Trophoblast cell (in vitro differentiated cells and primary cell): ENCODE results near the gene UVRAG.
A peak's percentile ranks its signal among the peaks of the same experiment; 100 is the strongest.

Experiments
- DNase-seq, 2 donors: peaks; one replicate each; pipeline ENCODE4 v3.0.0-alpha.2; 2016
- H2AFZ ChIP-seq: 2 replicates; pipeline ENCODE4 v1.6.1; 2013; ENCODE audit warnings: low read length, moderate library complexity, mild to moderate bottlenecking; ENCODE audit not compliant: insufficient read depth, poor library complexity
- H2AK5ac ChIP-seq: 2 replicates; pipeline ENCODE4 v1.6.1; 2013; ENCODE audit warnings: mild to moderate bottlenecking, low read length
- H2BK120ac ChIP-seq: 2 replicates; pipeline ENCODE4 v1.6.1; 2013; ENCODE audit warnings: low read length, mild to moderate bottlenecking, moderate library complexity; ENCODE audit not compliant: insufficient read depth, poor library complexity
- H2BK12ac ChIP-seq: 2 replicates; pipeline ENCODE4 v1.6.1; 2013; ENCODE audit warnings: mild to moderate bottlenecking, low read length, moderate library complexity
- H2BK5ac ChIP-seq: 2 replicates; pipeline ENCODE4 v1.6.1; 2013; ENCODE audit warnings: low read length, low read depth, moderate library complexity, mild to moderate bottlenecking; ENCODE audit not compliant: poor library complexity
- H3K14ac ChIP-seq: 2 replicates; pipeline ENCODE4 v1.6.1; 2013; ENCODE audit warnings: mild to moderate bottlenecking, low read length
- H3K18ac ChIP-seq: 2 replicates; pipeline ENCODE4 v1.6.1; 2013; ENCODE audit warnings: mild to moderate bottlenecking, low read length
- H3K23ac ChIP-seq: 2 replicates; pipeline ENCODE4 v1.6.1; 2013; ENCODE audit warnings: low read length
- H3K27ac ChIP-seq: 2 replicates; pipeline ENCODE4 v1.5.1; 2013; ENCODE audit warnings: low read depth, mild to moderate bottlenecking, inconsistent platforms, low read length, moderate library complexity
- H3K27me3 ChIP-seq: 2 replicates; pipeline ENCODE4 v1.6.1; 2013; ENCODE audit warnings: inconsistent platforms, mild to moderate bottlenecking, low read length, moderate library complexity; ENCODE audit not compliant: insufficient read depth
- H3K36me3 ChIP-seq, 2 experiments: 1 replicate in 1 of 2; 2 replicates in 1 of 2; pipeline ENCODE4 v1.6.1; 2013; ENCODE audit warnings: low read length in 2 of 2, mild to moderate bottlenecking in 2 of 2, moderate library complexity in 1 of 2; ENCODE audit not compliant: insufficient read depth in 2 of 2, control insufficient read depth in 1 of 2
- H3K4ac ChIP-seq: 2 replicates; pipeline ENCODE4 v1.6.1; 2013; ENCODE audit warnings: low read depth, mild to moderate bottlenecking, low read length, moderate library complexity
- H3K4me1 ChIP-seq, 2 experiments: 1 replicate in 1 of 2; 2 replicates in 1 of 2; pipeline ENCODE4 v1.6.1; 2013; ENCODE audit warnings: low read length in 2 of 2, mild to moderate bottlenecking in 2 of 2, moderate library complexity in 1 of 2; ENCODE audit not compliant: insufficient read depth in 2 of 2, control insufficient read depth in 1 of 2
- H3K4me2 ChIP-seq: 2 replicates; pipeline ENCODE4 v1.6.1; 2013; ENCODE audit warnings: inconsistent platforms, mild to moderate bottlenecking, low read length, moderate library complexity
- H3K4me3 ChIP-seq: 2 replicates; pipeline ENCODE4 v1.5.1; 2013; ENCODE audit warnings: mild to moderate bottlenecking, low read depth, low read length, inconsistent platforms
- H3K79me1 ChIP-seq: one replicate; pipeline ENCODE4 v1.6.1; 2013; ENCODE audit warnings: low read length
- H3K79me2 ChIP-seq: 2 replicates; pipeline ENCODE4 v1.6.1; 2013; ENCODE audit warnings: low read length, mild to moderate bottlenecking; ENCODE audit not compliant: control insufficient read depth, insufficient read depth, poor library complexity
- H3K9ac ChIP-seq: 2 replicates; pipeline ENCODE4 v1.6.1; 2013; ENCODE audit warnings: mild to moderate bottlenecking, low read length
- H3K9me3 ChIP-seq: 2 replicates; pipeline ENCODE4 v1.6.1; 2013; ENCODE audit warnings: low read depth, mild to moderate bottlenecking, control low read depth, inconsistent platforms, low read length; ENCODE audit not compliant: insufficient read depth
- H4K12ac ChIP-seq: 2 replicates; pipeline ENCODE4 v1.6.1; 2013; ENCODE audit warnings: low read depth, mild to moderate bottlenecking, low read length, moderate library complexity
- H4K8ac ChIP-seq: 2 replicates; pipeline ENCODE4 v1.6.1; 2013; ENCODE audit warnings: low read depth, mild to moderate bottlenecking, low read length, moderate library complexity
- H4K91ac ChIP-seq: one replicate; pipeline ENCODE4 v1.6.1; 2013; ENCODE audit warnings: low read depth, mild to moderate bottlenecking, low read length, moderate library complexity
- WGBS: extraction: QIAGEN DNeasy Blood & Tissue Kit; methylation state at CpG from one replicate; pipeline ENCODE4 v1.1.7; 2013; ENCODE audit warnings: missing lambda C conversion rate; ENCODE audit not compliant: insufficient read length, insufficient coverage; ENCODE audit errors: extremely low coverage; 5-methylcytosine and 5-hydroxymethylcytosine counted together

The UVRAG gene

DNA sequence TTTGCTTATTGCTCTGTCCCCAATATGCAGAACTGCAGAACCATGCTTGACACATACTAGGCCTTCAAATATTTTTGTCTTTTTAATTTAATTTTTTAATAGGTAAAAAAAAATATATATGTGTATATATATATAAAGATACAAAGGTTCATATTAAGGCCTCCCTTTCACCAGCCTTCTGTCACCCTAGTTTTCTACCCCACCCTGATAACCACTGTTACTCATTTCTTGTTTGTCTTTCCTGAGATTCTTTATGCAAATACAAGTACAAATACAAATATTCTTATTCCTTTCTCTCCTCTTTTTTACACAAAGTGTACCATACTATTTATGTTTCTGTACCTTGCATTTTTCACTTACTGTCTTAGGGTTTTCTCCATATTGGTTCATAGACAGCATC is 43.0 kb downstream of the UVRAG start:
- no peak overlapping the region for H4K12ac ChIP-seq
- H4K8ac ChIP-seq: no peak overlapping the region
- no peak overlapping the region for H3K9ac ChIP-seq
- H3K23ac ChIP-seq: no peak overlapping the region
- no peak overlapping the region for H3K4me2 ChIP-seq
- H2AFZ ChIP-seq: no peak overlapping the region
- no peak overlapping the region for H2AK5ac ChIP-seq
- H3K4ac ChIP-seq: no peak overlapping the region
- no peaks in the 10 kb centered on the region for H3K79me2 ChIP-seq
- no peaks in the 10 kb centered on the region for H3K79me1 ChIP-seq
- H3K18ac ChIP-seq: no peak overlapping the region
- H2BK120ac ChIP-seq: no peak overlapping the region
- H2BK5ac ChIP-seq: no peak overlapping the region
- H3K4me1 ChIP-seq: peaks cover 2 to 3% of the 10 kb centered on the region in 2 experiments
- no peak for DNase-seq
- H3K27ac ChIP-seq: no peak overlapping the region
- H3K27me3 ChIP-seq: no peaks in the 10 kb centered on the region
- no peak overlapping the region for H3K14ac ChIP-seq
- H3K36me3 ChIP-seq: peaks cover 0 to 2% of the 10 kb centered on the region in 2 experiments
- H3K4me3 ChIP-seq: no peak overlapping the region
- H4K91ac ChIP-seq: no peak overlapping the region
- no peak overlapping the region for H2BK12ac ChIP-seq
- no peaks in the 10 kb centered on the region for H3K9me3 ChIP-seq

GRCh38 chr11:75858613-75859012 is 43.6 kb downstream of the UVRAG start:
- Histone ChIP-seq H3K14ac (no peak overlapping the region), H3K9ac (no peak overlapping the region), H4K91ac (no peak overlapping the region), H3K18ac (no peak overlapping the region), H2BK120ac (no peak overlapping the region), H3K4me3 (no peak overlapping the region), H2AK5ac (no peak overlapping the region), H2AFZ (no peak overlapping the region), H3K4ac (no peak overlapping the region), H3K36me3 (no peaks in the 10 kb centered on the region), H3K23ac (no peak overlapping the region), H4K12ac (no peak overlapping the region), H2BK5ac (no peak overlapping the region), H3K9me3 (no peaks in the 10 kb centered on the region), H3K27me3 (no peaks in the 10 kb centered on the region), H4K8ac (no peak overlapping the region), H3K79me1 (no peaks in the 10 kb centered on the region), H3K79me2 (no peaks in the 10 kb centered on the region), H3K4me2 (no peak overlapping the region), H3K27ac (no peak overlapping the region), H2BK12ac (no peak overlapping the region), H3K4me1 (peaks cover 2 to 3% of the 10 kb centered on the region in 2 experiments)
- peak; percentile 42 to 83 for DNase-seq
- WGBS: no CpG with 5 or more reads among the region's 3 CpGs

DNA sequence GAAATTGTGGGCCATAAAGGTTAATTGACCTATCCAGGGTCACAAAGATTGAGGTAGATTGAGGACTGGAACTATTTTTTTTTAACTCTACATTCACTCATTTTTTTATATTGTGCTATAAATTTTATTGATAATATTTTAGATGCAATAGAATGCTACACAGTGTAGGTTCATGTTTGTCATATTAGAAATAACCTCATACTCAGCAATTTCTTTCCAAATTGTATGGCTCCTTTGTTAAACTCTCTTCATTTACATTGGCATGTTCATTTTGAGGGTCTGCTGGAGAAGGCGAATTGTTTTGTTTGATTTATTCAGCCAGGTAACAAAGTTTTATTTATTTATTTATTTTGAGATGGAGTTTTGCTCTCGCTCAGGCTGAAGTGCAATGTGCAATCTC is 44.6 kb downstream of the UVRAG start:
- Histone ChIP-seq H3K4me2 (no peak overlapping the region), H2AFZ (no peak overlapping the region), H3K9ac (no peak overlapping the region), H3K27ac (no peak overlapping the region), H4K8ac (no peak overlapping the region), H2BK120ac (no peak overlapping the region), H3K4me3 (no peak overlapping the region), H3K9me3 (no peaks in the 10 kb centered on the region), H3K18ac (no peak overlapping the region), H3K4ac (no peak overlapping the region), H3K27me3 (no peaks in the 10 kb centered on the region), H3K14ac (no peak overlapping the region), H3K79me2 (no peaks in the 10 kb centered on the region), H3K36me3 (no peaks in the 10 kb centered on the region), H2BK12ac (no peak overlapping the region), H3K4me1 (peaks cover 2 to 3% of the 10 kb centered on the region in 2 experiments), H3K79me1 (no peaks in the 10 kb centered on the region), H2BK5ac (no peak overlapping the region), H2AK5ac (no peak overlapping the region), H4K12ac (no peak overlapping the region), H4K91ac (no peak overlapping the region), H3K23ac (no peak overlapping the region)
- WGBS: no CpG with 5 or more reads among the region's 2 CpGs
- DNase-seq: no peak

- H2BK120ac ChIP-seq: no peak overlapping the region
- no peak overlapping the region for H3K23ac ChIP-seq
- no peak overlapping the region for H3K4me2 ChIP-seq
- H4K12ac ChIP-seq: no peak overlapping the region
- H2AK5ac ChIP-seq: no peak overlapping the region
- no peaks in the 10 kb centered on the region for H3K36me3 ChIP-seq
- no peak overlapping the region for H2BK5ac ChIP-seq
- no peak overlapping the region for H3K9ac ChIP-seq
- peaks cover 0 to 2% of the 10 kb centered on the region in 2 experiments for H3K4me1 ChIP-seq
- no peak overlapping the region for H3K4me3 ChIP-seq
- no peak overlapping the region for H4K91ac ChIP-seq
- H3K79me2 ChIP-seq: no peaks in the 10 kb centered on the region
- H3K18ac ChIP-seq: no peak overlapping the region
- WGBS: no CpG with 5 or more reads among the region's 2 CpGs
- no peak for DNase-seq
- no peak overlapping the region for H4K8ac ChIP-seq
- H2BK12ac ChIP-seq: no peak overlapping the region
- H3K79me1 ChIP-seq: no peaks in the 10 kb centered on the region
- H3K14ac ChIP-seq: no peak overlapping the region
- H3K9me3 ChIP-seq: no peaks in the 10 kb centered on the region
- no peak overlapping the region for H3K27ac ChIP-seq
- H2AFZ ChIP-seq: no peak overlapping the region
- H3K4ac ChIP-seq: no peak overlapping the region
- H3K27me3 ChIP-seq: no peaks in the 10 kb centered on the region
Observed at GRCh38 chr11:75862437-75862836, 47.4 kb downstream of the UVRAG start.
